ENCODE data around the gene HS3ST6.

GRCh38 chr16:1895068-1895467, 23.1 kb downstream of the HS3ST6 start:
- no peak for TF ChIP-seq CTCF (IDR thresholded peaks at IDR 0.05)
- TF ChIP-seq EP300 (IDR thresholded peaks at IDR 0.05; ENCODE audit: low read depth) = no peak
- no peak for TF ChIP-seq POLR2A (IDR thresholded peaks at IDR 0.05)
- no peak for TF ChIP-seq POLR2AphosphoS5 (IDR thresholded peaks at IDR 0.05)

Data from transverse colon (tissue), 4 donors.